Caki2 (cell line): ENCODE data around the gene STPG4. TPM values are rescaled to one million over a fixed set of nuclear protein-coding genes. Genes with fewer than 3 reads are reported as not detected.

Experiments used
- DNase-seq: peaks from one replicate; pipeline ENCODE4 v3.0.0-alpha.2; 2015; ENCODE audit warnings: low read depth
- in situ Hi-C: cut with HindIII; loops from 2 replicates; pipeline ENCODE4 v1.10.0; 2016; ENCODE audit warnings: low sequenced_read_pairs, low pct_unique_long_range_greater_than_20kb, mixed read lengths
- total RNA-seq: library from RNA; depleted of rRNA; stranded (reverse); fragments of >200 nt; shearing (Covaris generic); gene quantifications from 2 replicates; pipeline ENCODE4 v1.2.3, GENCODE V29; 2014; ENCODE audit warnings: low replicate concordance

Gene STPG4
- total RNA-seq, 1 experiment from 2014 or later: 0.37 TPM

DNA sequence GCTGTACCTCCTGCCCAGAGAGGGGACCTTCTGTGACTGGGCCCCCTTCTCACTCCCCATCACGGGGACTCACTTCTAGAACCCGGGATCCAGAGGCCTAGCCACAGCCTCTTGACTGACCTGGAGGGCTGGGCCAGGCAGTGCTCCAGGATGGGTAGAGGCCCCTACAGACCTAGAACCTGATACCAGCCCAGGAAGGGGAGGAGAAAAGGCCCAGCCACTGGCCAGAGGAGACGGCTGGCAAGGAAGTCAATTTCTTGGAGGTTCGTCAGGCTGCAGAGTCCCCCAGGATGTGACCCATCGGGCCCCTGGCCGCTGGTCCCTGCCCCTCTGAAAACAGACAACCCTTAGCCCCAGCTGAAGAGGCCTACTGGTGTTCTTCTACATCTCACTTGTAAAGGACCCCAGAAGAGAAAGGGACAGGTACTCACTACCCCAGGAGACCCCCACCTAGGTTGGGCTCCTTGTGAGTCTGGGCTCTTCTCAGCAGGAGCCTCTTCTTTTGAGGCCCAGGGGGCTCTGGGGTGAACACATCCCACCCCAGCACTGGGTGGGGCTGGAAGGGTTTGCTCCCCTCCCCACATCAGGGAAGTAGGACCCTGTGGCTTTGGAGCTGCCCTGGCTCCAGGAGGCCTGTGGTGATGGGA is 86.0 kb downstream of the STPG4 start:
- in situ Hi-C loops: no loop called here
- no peak for DNase-seq

DNA sequence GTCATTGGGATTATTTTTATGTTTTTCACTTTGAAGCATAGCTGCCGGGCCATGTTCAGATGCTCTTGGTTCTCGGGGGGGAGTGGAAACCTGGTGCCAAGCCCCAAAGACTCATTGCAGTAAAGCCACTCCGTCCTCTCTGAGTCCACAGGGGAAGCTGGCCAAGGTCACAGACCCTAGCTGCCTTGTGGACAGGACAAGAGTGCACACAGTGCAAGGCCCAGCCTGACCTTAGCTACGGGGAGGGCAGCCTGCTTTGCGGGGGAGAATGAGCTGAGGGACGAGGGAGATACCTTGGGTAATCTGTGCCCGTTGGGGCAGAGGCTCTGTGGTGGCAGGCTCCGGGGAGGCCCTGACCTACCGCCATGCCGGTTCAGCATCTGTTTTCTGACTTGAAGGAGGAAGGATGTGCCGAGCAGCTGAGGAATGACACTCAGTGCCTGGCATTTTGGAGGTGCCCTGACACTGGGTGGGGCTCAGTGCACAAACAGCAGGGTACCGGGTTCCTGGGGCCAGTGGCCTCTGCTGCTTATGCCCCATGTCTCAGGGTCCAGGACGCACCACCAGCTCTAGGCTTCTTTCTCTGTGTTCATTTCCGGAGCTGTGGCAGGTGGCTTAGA is 87.2 kb downstream of the STPG4 start:
- DNase-seq: no peak
- in situ Hi-C loops: no loop called here

DNA sequence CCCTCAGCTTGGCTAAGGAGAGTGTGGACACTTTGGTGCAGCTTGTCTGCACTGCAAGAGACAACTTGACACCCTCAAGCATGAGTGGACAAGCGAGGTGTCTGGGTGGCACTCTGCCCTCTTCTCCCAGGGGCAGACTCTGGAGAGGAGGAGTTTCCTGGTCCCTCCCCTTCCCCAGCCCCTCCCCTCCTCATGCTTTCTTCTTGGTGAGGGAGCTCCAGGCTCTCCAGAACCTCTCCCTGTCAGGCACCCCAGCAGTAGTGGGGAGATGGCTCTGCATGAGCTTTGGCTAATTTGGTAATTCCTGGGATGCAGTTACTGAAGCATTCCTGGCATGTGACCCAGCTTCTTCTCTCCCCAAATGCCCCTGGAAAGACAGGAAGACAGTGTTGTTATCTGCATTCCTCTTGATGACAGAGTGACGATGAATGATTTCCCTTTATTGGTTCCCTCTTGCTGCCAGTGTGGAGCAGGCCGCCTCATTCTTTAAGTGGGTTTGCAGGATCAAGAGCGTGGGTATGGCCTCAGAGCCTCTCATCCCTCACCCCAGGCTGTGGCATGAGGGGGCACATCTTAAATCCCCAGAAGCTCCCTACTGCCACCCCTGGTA is 89.2 kb downstream of the STPG4 start:
- in situ Hi-C loops: no loop called here
- peak; percentile 69 for DNase-seq

DNA sequence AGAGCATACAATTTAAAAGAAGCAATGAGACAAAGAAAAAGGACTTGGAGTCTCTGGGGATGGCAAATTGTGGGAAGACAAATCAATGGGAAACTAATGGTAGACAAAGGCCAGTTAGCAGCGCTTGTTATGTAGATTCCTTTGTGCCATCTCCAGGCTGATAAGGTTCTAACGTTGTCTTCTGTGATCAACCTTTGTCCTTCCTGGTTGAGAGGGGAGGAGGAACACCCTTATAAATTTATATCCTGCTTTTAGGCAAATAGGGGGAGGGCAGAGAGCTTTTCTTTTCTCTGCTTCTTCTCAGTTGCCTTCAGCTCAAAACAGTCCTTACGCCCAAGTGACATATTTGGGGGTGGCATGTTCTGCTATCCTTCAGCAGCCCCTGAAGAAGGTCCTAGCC is 89.8 kb downstream of the STPG4 start:
- DNase-seq: no peak
- in situ Hi-C loops: no loop called here

DNA sequence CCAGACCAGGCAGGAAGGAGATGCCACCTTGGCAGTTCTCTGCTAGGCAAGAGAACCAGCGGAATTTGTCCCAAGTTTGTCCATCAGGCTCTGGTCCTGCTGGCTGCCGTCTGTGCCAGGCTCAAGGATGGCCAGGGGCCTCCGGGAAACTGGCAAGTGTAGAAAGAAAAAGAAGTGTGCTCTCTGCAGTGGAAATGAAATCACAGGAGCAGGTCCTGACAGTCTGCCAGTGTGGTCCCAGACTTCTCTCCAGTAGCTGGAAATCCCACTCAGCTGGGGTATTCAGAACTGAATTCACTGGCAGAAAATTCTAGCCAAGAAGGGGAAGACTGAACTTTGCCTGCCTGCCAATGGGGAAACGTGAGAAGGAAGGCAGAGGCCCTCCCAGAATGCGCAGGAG is 91.0 kb downstream of the STPG4 start:
- no peak for DNase-seq
- in situ Hi-C loops: no loop called here

DNA sequence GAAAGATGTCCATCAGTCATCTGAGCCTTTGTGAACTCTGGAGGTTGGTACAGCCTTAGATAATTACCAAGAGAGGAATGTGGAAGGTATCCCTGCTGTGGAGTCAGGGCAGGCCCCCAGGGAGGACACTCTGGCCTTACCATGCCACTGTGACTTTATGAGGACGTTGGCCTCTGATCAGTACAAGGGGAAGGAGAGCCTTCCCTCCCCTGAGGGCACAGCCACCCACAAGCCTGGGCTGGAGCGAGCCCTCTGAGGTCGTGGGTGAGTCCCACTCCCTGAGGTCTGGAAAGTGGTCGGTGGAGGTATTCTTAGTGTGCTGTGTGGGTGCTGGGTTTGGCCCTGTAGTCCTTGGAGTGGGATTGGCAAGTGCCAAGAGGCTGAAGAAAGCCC is 91.6 kb downstream of the STPG4 start:
- no peak for DNase-seq
- in situ Hi-C loops: no loop called here

DNA sequence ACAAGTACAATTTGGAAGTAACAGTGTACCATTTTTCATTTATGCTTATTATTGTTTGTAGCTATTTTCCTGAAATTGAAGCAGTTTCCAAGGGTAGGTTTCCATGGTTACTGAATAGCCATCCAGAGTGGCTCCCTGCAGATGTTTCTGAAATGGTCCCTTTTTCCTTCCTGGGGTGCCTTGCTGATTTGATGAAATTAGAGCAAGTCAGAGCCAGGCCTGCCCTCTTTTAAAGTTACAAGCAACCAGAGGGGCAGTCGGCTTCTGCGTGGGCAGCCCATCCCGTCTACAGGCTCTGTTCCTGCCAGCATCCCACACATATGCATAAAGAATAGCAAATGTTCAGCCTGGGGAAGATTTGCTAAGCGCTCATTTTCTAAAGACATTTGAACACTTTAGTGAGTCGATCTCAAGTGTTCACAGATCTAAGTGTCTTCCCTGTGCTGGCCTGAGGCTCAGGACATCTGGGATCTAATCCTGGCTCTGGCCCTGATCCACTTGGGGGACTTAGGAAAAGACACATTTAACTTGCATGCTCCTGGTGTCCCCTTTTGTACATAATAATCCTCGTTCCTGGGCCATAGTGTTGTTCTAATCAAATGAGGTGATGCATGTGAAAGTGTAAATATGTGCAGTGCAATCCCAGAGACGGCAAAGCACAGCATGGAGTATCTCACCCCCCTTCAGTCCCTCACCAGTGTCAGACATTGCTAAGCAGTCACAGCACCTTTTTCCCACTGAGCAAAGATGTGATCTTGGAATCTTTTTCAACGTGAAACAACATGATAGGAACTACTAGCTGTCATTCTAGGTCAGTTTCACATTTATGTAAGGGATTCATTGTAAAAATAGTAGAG is 92.2 kb downstream of the STPG4 start:
- in situ Hi-C loops: no loop called here

DNA sequence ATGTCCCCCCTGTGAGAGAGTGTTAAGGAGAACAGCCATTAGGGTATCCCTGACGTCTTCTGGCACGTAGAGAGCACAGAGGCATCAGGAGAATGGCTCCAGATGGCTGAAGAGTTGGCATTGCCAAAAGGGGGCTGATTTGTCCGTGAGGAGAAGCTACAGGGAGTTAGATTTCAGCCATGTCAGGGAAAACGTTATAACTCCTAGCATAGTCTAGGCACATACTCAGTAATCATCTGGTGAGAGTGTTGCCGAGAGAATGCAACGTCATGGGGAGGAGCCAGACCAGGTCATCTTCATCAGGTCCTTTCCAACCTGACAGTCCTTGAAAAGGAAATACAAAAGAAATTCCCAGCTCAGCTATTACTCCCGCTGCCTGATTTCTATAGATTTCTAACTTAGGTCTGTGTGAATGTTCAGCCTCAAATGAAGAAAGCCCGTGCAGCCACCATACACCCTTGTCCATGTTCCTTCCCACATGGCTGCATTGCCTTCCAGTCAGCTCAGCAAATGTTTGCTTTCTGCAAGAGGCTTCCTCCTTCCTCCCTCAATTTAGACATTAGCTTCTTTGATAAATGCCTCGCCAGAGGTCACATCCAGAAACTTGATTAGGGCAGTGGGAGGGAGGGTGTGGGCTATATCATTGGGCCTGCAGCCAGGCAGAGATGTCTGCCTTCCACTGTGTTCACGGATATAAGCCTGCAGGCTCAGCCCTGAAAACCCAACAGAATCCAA is 93.0 kb downstream of the STPG4 start:
- DNase-seq: no peak
- in situ Hi-C loops: no loop called here

More for the DNA sequence above, 92.2 kb downstream of the STPG4 start:
- no peak for DNase-seq

DNA sequence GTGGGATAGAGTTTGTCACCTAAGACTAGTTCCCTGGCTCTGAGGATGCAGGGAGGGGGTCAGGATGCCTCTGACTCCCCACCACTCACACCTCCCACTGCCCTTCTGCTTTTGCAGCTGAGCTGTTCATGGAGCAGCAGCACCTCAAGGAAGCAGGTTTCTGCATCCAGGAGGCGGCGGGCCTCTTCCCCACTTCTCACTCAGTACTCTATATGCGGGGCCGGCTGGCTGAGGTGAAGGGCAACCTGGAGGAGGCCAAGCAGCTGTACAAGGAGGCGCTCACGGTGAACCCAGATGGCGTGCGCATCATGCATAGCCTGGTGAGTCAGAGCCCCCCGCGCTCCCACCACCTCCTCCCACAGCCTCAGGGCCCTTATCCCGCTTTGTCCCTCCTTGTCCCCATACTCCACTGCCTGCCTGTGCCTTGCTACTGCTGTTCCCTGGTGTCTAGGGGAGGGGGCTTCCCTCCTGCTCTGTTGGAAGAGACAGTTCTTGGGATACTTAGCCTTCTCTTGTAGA is 94.4 kb downstream of the STPG4 start:
- in situ Hi-C loops: no loop called here
- no peak for DNase-seq

DNA sequence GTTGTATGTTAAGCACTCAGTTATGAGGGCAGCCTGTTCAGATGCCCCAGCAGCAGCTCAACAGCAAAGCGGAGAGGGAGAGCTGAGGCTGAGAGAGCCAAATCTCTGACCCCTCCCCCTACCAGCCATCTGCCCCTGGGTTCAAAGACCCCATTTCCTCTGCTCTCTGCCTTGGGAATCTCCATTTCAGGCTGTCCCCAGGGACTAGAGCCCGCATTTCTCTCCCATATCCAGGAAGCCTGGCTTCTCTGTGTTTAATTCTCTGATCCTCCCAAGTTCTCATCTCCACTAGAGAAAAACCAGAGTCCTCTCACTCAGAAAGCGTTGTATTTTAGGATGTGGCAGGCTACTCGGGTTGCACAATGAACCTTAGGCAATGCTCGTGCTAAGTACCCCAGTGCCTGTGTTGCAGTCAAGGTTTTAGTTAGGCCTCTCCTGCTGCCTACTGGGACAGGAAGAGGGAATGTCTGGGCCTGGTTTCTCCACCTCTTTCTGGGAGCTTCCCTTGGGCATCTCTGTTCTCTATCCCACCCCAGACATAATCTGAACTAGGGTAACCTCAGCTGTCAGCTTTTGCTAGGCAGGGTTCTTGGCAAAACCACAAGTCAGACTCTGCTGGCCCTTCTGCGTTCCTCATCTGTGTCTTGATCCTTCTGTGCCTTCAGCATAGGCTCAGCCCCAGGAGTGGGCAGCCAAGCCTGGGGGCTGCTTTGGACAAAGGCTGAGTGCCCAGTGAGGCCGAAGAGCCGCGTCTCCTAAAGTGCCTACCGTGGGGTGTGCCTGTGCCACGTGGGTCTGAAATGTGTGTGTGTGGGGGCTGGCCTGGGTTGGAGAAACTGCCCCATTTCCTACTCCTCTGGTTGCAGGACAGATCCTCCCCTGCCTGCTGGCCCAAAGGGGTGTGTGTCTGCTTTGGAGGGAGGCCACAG is 96.8 kb downstream of the STPG4 start:
- no peak for DNase-seq
- in situ Hi-C loops: no loop called here

DNA sequence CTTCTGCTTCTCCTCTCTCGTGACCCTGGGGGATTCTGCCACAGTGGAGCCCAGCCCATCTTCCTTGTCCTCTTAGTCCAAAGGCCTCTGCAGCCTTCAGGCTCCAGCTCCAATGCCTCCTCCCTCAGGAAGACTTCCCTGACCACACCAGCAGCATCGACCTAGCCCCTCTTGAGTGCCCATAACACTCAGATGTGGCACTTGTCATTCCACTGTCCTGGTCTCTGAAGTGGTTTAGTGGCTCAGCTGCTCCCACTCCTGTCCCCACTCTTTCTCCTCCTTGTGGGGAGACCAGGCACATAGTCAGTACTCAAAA is 97.5 kb downstream of the STPG4 start:
- in situ Hi-C loops: no loop called here
- DNase-seq: no peak

DNA sequence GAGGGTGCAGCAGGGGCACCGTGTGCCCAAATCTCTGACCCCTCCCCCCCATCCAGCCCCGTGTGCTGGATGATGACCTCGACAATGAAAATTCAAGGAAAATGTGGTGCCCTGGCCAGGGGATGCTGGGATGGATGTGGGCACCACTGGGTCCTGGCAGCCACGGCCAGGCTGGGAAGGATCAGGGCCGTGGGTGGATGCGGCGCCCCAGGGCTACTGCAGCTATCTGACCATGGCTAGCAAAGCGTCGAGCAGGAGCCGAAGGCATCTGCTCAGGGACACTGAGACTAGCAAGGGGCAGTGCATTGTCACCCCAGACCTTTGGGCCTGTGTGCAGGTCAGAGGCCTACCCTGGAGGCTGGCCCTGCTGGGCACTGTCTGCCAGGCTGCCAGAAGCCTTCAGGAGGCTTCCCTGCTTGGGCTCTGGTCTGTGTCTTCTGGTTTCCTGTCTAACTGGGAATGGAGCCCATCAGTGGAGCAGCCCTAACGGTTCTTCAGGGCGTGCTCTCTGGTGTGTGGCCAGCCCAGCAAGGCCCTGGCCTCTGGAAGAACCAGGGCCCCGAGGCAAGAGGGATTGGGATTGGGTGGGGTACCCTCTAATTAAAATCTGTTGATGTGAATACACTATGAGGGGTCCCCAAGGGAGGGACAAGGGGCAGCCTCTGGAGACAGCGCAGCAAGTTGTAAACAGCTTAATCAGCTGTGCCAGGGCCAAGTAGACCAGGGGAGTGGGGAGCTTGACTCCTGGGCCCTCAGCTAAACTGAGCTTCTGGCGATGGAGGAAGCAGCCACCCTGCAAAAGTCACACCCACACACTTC is 98.0 kb downstream of the STPG4 start:
- in situ Hi-C loops: no loop called here
- no peak for DNase-seq

DNA sequence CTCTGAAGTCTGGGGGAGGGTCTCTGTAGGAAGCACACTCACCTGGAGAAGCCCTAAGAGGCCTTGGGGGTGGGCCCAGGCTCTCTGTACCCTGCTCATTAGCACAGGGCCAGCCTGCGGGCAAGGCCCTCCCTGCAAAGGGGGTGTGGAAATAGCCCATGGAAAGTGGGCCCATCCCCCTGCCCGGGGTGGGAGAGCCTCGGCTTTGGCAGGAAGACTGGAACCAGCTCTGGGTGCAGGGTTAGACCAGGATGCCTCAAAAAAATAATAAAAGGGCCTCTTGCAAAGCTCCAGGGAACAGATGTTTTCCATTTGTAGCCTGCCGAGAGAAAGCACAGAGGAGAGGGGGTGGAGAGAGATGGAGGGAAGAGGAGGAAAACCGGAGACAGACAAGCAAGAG is 98.7 kb downstream of the STPG4 start:
- in situ Hi-C loops: no loop called here
- DNase-seq: no peak

DNA sequence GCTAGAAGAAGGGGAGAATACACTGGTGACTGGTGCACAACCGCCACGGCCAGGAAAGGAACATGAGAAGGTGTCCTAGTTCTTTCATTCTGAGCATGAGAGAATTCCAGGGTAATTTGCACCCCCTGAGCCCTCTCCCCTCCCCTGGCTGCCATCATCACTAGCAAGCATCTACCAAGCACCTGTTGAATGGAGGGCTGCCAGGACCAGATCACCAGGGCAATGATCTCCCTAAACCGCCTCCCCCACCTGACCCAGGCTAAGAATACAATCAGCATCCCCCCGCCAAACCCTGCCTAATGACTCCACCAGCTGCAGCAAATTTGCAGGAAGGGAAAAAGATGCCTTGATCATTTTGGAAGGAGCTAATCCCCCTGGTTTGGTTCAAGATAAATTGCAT is 100.2 kb downstream of the STPG4 start:
- in situ Hi-C loops: no loop called here
- DNase-seq: no peak

DNA sequence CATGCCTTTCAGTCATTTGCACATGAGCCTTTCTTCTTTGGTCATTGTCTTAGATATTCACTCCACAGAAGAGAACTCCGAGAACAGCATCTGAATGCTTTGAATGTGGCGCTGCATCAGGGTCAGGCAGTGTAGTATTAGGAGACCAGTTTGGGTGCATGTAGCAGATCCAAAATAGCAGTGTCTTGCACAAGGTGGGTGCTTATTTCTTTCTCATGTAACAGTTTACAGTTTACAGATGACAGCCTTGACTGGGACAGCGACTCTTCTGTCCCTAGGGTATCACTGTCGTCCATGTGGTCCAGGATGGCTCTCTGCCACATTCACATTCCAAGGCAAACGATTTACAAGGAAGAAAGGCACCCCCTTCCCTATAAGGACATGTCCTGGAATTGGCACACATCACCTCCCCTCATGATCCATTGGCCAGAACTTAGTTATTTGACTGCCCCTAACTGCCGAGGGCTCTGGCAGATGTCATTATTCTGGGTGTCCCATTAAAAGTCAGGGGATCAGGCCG is 101.0 kb downstream of the STPG4 start:
- no peak for DNase-seq
- in situ Hi-C loops: no loop called here

DNA sequence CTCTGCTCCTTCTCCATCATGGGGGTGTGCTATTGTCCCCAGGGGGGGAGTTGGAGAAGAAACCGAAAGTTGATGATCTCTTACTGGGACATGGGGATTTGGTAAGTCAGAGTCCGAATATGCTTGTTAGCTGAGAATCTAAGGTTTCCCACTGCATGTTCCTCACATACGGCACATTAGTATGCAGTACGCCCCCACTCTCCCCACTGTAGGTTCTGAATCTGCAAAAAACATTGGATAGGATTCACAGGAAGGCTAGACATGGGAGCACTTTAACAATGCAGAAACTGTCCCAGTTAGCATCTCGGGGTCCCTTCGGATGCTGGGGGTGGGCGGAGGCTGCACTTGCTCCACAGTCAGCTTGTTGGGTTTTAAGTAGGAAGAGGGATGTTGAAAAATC is 102.3 kb downstream of the STPG4 start:
- in situ Hi-C loops: no loop called here
- no peak for DNase-seq
